ENCODE measurements around the gene SLC7A1.

SLC7A1 gene

GRCh38 chr13:29562786-29563438, 32.6 kb downstream of the SLC7A1 start:
- no peaks in the 10 kb centered on the region for H3K27me3 ChIP-seq (ENCODE audit: control insufficient read depth, insufficient read depth, low read length, poor library complexity, severe bottlenecking)
- WGBS, 2 experiments = 72 to 86% methylated on average over 5 to 7 of the region's 7 CpGs
- no peak overlapping the region for H3K27ac ChIP-seq (ENCODE audit: insufficient read depth, low read depth, low read length, poor library complexity, severe bottlenecking)
- no peaks in the 10 kb centered on the region for H3K9me3 ChIP-seq (ENCODE audit: control insufficient read depth, low read length)
- no peaks in the 10 kb centered on the region for H3K4me1 ChIP-seq (ENCODE audit: control insufficient read depth, insufficient read depth, low read length)
- H3K36me3 ChIP-seq (ENCODE audit: control insufficient read depth, insufficient read depth, low read length) = no peaks in the 10 kb centered on the region
- no peak overlapping the region for H3K4me3 ChIP-seq (ENCODE audit: insufficient read depth, low read depth, low read length)

- Histone ChIP-seq H3K36me3 (ENCODE audit: control insufficient read depth, insufficient read depth, low read length) (no peaks in the 10 kb centered on the region), H3K9me3 (ENCODE audit: control insufficient read depth, low read length) (no peaks in the 10 kb centered on the region), H3K4me1 (ENCODE audit: control insufficient read depth, insufficient read depth, low read length) (no peaks in the 10 kb centered on the region), H3K27ac (ENCODE audit: insufficient read depth, low read depth, low read length, poor library complexity, severe bottlenecking) (no peak overlapping the region), H3K4me3 (ENCODE audit: insufficient read depth, low read depth, low read length) (no peak overlapping the region), H3K27me3 (ENCODE audit: control insufficient read depth, insufficient read depth, low read length, poor library complexity, severe bottlenecking) (no peaks in the 10 kb centered on the region)
- whole genome bisulfite sequencing, 2 experiments = 86 to 89% methylated on average over 6 of the region's 6 CpGs
Observed at GRCh38 chr13:29561918-29562317, 33.6 kb downstream of the SLC7A1 start.

- Histone ChIP-seq H3K4me3 (ENCODE audit: insufficient read depth, low read depth, low read length) (no peak overlapping the region), H3K9me3 (ENCODE audit: control insufficient read depth, low read length) (no peaks in the 10 kb centered on the region), H3K4me1 (ENCODE audit: control insufficient read depth, insufficient read depth, low read length) (no peaks in the 10 kb centered on the region), H3K27me3 (ENCODE audit: control insufficient read depth, insufficient read depth, low read length, poor library complexity, severe bottlenecking) (no peaks in the 10 kb centered on the region), H3K27ac (ENCODE audit: insufficient read depth, low read depth, low read length, poor library complexity, severe bottlenecking) (no peak overlapping the region), H3K36me3 (ENCODE audit: control insufficient read depth, insufficient read depth, low read length) (no peaks in the 10 kb centered on the region)
- WGBS, 2 experiments = 93 to 95% methylated on average over 3 of the region's 3 CpGs
Observed at GRCh38 chr13:29556742-29557141, 38.7 kb downstream of the SLC7A1 start.

GRCh38 chr13:29551214-29551613, 44.3 kb downstream of the SLC7A1 start:
- 96% methylated on average over 6 of the region's 6 CpGs for WGBS, 2 experiments
- H3K4me3 ChIP-seq (ENCODE audit: insufficient read depth, low read depth, low read length) = no peak overlapping the region
- no peaks in the 10 kb centered on the region for H3K27me3 ChIP-seq (ENCODE audit: control insufficient read depth, insufficient read depth, low read length, poor library complexity, severe bottlenecking)
- no peaks in the 10 kb centered on the region for H3K9me3 ChIP-seq (ENCODE audit: control insufficient read depth, low read length)
- H3K27ac ChIP-seq (ENCODE audit: insufficient read depth, low read depth, low read length, poor library complexity, severe bottlenecking) = no peak overlapping the region
- no peaks in the 10 kb centered on the region for H3K4me1 ChIP-seq (ENCODE audit: control insufficient read depth, insufficient read depth, low read length)
- peaks cover 9% of the 10 kb centered on the region for H3K36me3 ChIP-seq (ENCODE audit: control insufficient read depth, insufficient read depth, low read length)

- Histone ChIP-seq H3K9me3 (ENCODE audit: control insufficient read depth, low read length) (no peaks in the 10 kb centered on the region), H3K27me3 (ENCODE audit: control insufficient read depth, insufficient read depth, low read length, poor library complexity, severe bottlenecking) (no peaks in the 10 kb centered on the region), H3K4me3 (ENCODE audit: insufficient read depth, low read depth, low read length) (no peak overlapping the region), H3K27ac (ENCODE audit: insufficient read depth, low read depth, low read length, poor library complexity, severe bottlenecking) (no peak overlapping the region), H3K36me3 (ENCODE audit: control insufficient read depth, insufficient read depth, low read length) (peaks cover 9% of the 10 kb centered on the region), H3K4me1 (ENCODE audit: control insufficient read depth, insufficient read depth, low read length) (no peaks in the 10 kb centered on the region)
- 93 to 94% methylated on average over 5 of the region's 5 CpGs for WGBS, 2 experiments
Observed at GRCh38 chr13:29550430-29550988, 45.0 kb downstream of the SLC7A1 start.

GRCh38 chr13:29548722-29549121, 46.8 kb downstream of the SLC7A1 start:
- H3K36me3 ChIP-seq (ENCODE audit: control insufficient read depth, insufficient read depth, low read length) = peaks cover 9% of the 10 kb centered on the region

GRCh38 chr13:29547153-29547552, 48.3 kb downstream of the SLC7A1 start:
- Histone ChIP-seq H3K9me3 (ENCODE audit: control insufficient read depth, low read length) (no peaks in the 10 kb centered on the region), H3K4me3 (ENCODE audit: insufficient read depth, low read depth, low read length) (no peak overlapping the region), H3K27me3 (ENCODE audit: control insufficient read depth, insufficient read depth, low read length, poor library complexity, severe bottlenecking) (no peaks in the 10 kb centered on the region), H3K4me1 (ENCODE audit: control insufficient read depth, insufficient read depth, low read length) (no peaks in the 10 kb centered on the region), H3K27ac (ENCODE audit: insufficient read depth, low read depth, low read length, poor library complexity, severe bottlenecking) (no peak overlapping the region), H3K36me3 (ENCODE audit: control insufficient read depth, insufficient read depth, low read length) (peaks cover 9% of the 10 kb centered on the region)
- WGBS, 2 experiments = 88 to 96% methylated on average over 6 of the region's 7 CpGs

More at GRCh38 chr13:29548722-29549121, 46.8 kb downstream of the SLC7A1 start:
- Histone ChIP-seq H3K27me3 (ENCODE audit: control insufficient read depth, insufficient read depth, low read length, poor library complexity, severe bottlenecking) (no peaks in the 10 kb centered on the region), H3K4me1 (ENCODE audit: control insufficient read depth, insufficient read depth, low read length) (no peaks in the 10 kb centered on the region), H3K4me3 (ENCODE audit: insufficient read depth, low read depth, low read length) (no peak overlapping the region), H3K27ac (ENCODE audit: insufficient read depth, low read depth, low read length, poor library complexity, severe bottlenecking) (no peak overlapping the region), H3K9me3 (ENCODE audit: control insufficient read depth, low read length) (no peaks in the 10 kb centered on the region)
- 88 to 91% methylated on average over 7 of the region's 7 CpGs for WGBS, 2 experiments

GRCh38 chr13:29546662-29547061, 48.8 kb downstream of the SLC7A1 start:
- no peak overlapping the region for H3K27ac ChIP-seq (ENCODE audit: insufficient read depth, low read depth, low read length, poor library complexity, severe bottlenecking)
- peaks cover 9% of the 10 kb centered on the region for H3K36me3 ChIP-seq (ENCODE audit: control insufficient read depth, insufficient read depth, low read length)
- no peak overlapping the region for H3K4me3 ChIP-seq (ENCODE audit: insufficient read depth, low read depth, low read length)
- H3K27me3 ChIP-seq (ENCODE audit: control insufficient read depth, insufficient read depth, low read length, poor library complexity, severe bottlenecking) = no peaks in the 10 kb centered on the region
- no peaks in the 10 kb centered on the region for H3K4me1 ChIP-seq (ENCODE audit: control insufficient read depth, insufficient read depth, low read length)
- 90 to 91% methylated on average over 8 of the region's 8 CpGs for WGBS, 2 experiments
- H3K9me3 ChIP-seq (ENCODE audit: control insufficient read depth, low read length) = no peaks in the 10 kb centered on the region

GRCh38 chr13:29545988-29546387, 49.5 kb downstream of the SLC7A1 start:
- H3K4me1 ChIP-seq (ENCODE audit: control insufficient read depth, insufficient read depth, low read length) = no peaks in the 10 kb centered on the region
- peaks cover 9% of the 10 kb centered on the region for H3K36me3 ChIP-seq (ENCODE audit: control insufficient read depth, insufficient read depth, low read length)
- H3K9me3 ChIP-seq (ENCODE audit: control insufficient read depth, low read length) = no peaks in the 10 kb centered on the region
- no peak overlapping the region for H3K4me3 ChIP-seq (ENCODE audit: insufficient read depth, low read depth, low read length)
- H3K27me3 ChIP-seq (ENCODE audit: control insufficient read depth, insufficient read depth, low read length, poor library complexity, severe bottlenecking) = no peaks in the 10 kb centered on the region
- H3K27ac ChIP-seq (ENCODE audit: insufficient read depth, low read depth, low read length, poor library complexity, severe bottlenecking) = no peak overlapping the region
- 89% methylated on average over 8 of the region's 8 CpGs for WGBS, 2 experiments

GRCh38 chr13:29543230-29544215, 52.0 kb downstream of the SLC7A1 start:
- WGBS, 2 experiments = 92% methylated on average over 16 of the region's 16 CpGs
- Histone ChIP-seq H3K4me3 (ENCODE audit: insufficient read depth, low read depth, low read length) (no peak overlapping the region), H3K9me3 (ENCODE audit: control insufficient read depth, low read length) (no peaks in the 10 kb centered on the region), H3K36me3 (ENCODE audit: control insufficient read depth, insufficient read depth, low read length) (no peaks in the 10 kb centered on the region), H3K27ac (ENCODE audit: insufficient read depth, low read depth, low read length, poor library complexity, severe bottlenecking) (no peak overlapping the region), H3K4me1 (ENCODE audit: control insufficient read depth, insufficient read depth, low read length) (peaks cover 3% of the 10 kb centered on the region), H3K27me3 (ENCODE audit: control insufficient read depth, insufficient read depth, low read length, poor library complexity, severe bottlenecking) (no peaks in the 10 kb centered on the region)
